SK-N-SH treated with all-trans-retinoic acid at 6 μM for 48 hours (cell line): ENCODE data around the gene THUMPD1.
"Not testable (repeated sequence)": the region's sequence is repeated elsewhere in the genome, so short reads cannot be mapped to it uniquely, and the experiment has no call there.

Experiments
- ATAC-seq: fragments of 200-7000 bp; cut with Tn5 transposase; 3 replicates; pipeline ENCODE4 v1.9.1; 2020; ENCODE audit warnings: mild to moderate bottlenecking, moderate library complexity
- BACH2 ChIP-seq: fragments of 250-450 bp; sonication (Bioruptor Pico); IDR thresholded peaks from 2 replicates; pipeline ENCODE4 v1.9.0; 2021; ENCODE audit warnings: mild to moderate bottlenecking, borderline replicate concordance
- CSDC2 ChIP-seq: fragments of 250-450 bp; sonication (Bioruptor Pico); IDR thresholded peaks from 2 replicates; pipeline ENCODE4 v1.5.0; 2020; ENCODE audit warnings: mild to moderate bottlenecking, moderate library complexity
- GLIS3 ChIP-seq: fragments of 250-450 bp; sonication (Bioruptor Pico); IDR thresholded peaks from 2 replicates; pipeline ENCODE4 v1.5.0; 2020; ENCODE audit warnings: mild to moderate bottlenecking, moderate library complexity
- ISL1 ChIP-seq: fragments of 250-450 bp; sonication (Bioruptor Pico); IDR thresholded peaks from 2 replicates; pipeline ENCODE4 v2.1.2; 2022; ENCODE audit warnings: mild to moderate bottlenecking, moderate library complexity
- PPARA ChIP-seq: fragments of 250-450 bp; sonication (Bioruptor Pico); IDR thresholded peaks from 2 replicates; pipeline ENCODE4 v1.5.0; 2020; ENCODE audit warnings: mild to moderate bottlenecking, borderline replicate concordance
- RARB ChIP-seq: fragments of 250-450 bp; sonication (Bioruptor Pico); IDR thresholded peaks from 2 replicates; pipeline ENCODE4 v1.8.0; 2021; ENCODE audit warnings: mild to moderate bottlenecking, moderate library complexity
- SNAI2 ChIP-seq: fragments of 250-450 bp; sonication (Bioruptor Pico); IDR thresholded peaks from 2 replicates; pipeline ENCODE4 v1.5.0; 2020; ENCODE audit warnings: mild to moderate bottlenecking, moderate library complexity
- TOX ChIP-seq: fragments of 250-450 bp; sonication (Bioruptor Pico); IDR thresholded peaks from 2 replicates; pipeline ENCODE4 v1.8.0; 2021; ENCODE audit warnings: mild to moderate bottlenecking, moderate library complexity, borderline replicate concordance
- ZFP3 ChIP-seq: fragments of 250-450 bp; sonication (Bioruptor Pico); IDR thresholded peaks from 2 replicates; pipeline ENCODE4 v1.5.0; 2020; ENCODE audit warnings: mild to moderate bottlenecking, moderate library complexity
- ZNF565 ChIP-seq: fragments of 450-650 bp; formaldehyde crosslinking; conservative IDR thresholded peaks from 2 replicates; pipeline ENCODE4 v1.5.0; 2020; ENCODE audit warnings: low read depth, mild to moderate bottlenecking, moderate library complexity
- ZNF70 ChIP-seq: fragments of 450-650 bp; formaldehyde crosslinking; IDR thresholded peaks from 2 replicates; pipeline ENCODE4 v1.5.0; 2020; ENCODE audit warnings: mild to moderate bottlenecking, moderate library complexity
- ZNF8 ChIP-seq: fragments of 450-650 bp; formaldehyde crosslinking; IDR thresholded peaks from 2 replicates; pipeline ENCODE4 v1.5.0; 2020; ENCODE audit warnings: mild to moderate bottlenecking, moderate library complexity
- TF ChIP-seq, protein P1 (sequence below): fragments of 250-450 bp; sonication (Bioruptor Pico); IDR thresholded peaks from 2 replicates; pipeline ENCODE4 v1.8.0; 2021; ENCODE audit warnings: low read depth, mild to moderate bottlenecking, moderate library complexity, borderline replicate concordance
- TF ChIP-seq, protein P2 (sequence below): fragments of 250-450 bp; sonication (Bioruptor Pico); IDR thresholded peaks from 2 replicates; pipeline ENCODE4 v1.5.0; 2020; ENCODE audit warnings: mild to moderate bottlenecking, moderate library complexity
- TF ChIP-seq, protein P3 (sequence below): fragments of 250-450 bp; sonication (Bioruptor Pico); IDR thresholded peaks from 2 replicates; pipeline ENCODE4 v1.8.0; 2020; ENCODE audit warnings: mild to moderate bottlenecking, moderate library complexity, borderline replicate concordance
- TF ChIP-seq, protein P4 (sequence below): fragments of 250-450 bp; sonication (Bioruptor Pico); IDR thresholded peaks from 2 replicates; pipeline ENCODE4 v1.5.1; 2021; ENCODE audit warnings: mild to moderate bottlenecking, moderate library complexity

The THUMPD1 gene

DNA sequence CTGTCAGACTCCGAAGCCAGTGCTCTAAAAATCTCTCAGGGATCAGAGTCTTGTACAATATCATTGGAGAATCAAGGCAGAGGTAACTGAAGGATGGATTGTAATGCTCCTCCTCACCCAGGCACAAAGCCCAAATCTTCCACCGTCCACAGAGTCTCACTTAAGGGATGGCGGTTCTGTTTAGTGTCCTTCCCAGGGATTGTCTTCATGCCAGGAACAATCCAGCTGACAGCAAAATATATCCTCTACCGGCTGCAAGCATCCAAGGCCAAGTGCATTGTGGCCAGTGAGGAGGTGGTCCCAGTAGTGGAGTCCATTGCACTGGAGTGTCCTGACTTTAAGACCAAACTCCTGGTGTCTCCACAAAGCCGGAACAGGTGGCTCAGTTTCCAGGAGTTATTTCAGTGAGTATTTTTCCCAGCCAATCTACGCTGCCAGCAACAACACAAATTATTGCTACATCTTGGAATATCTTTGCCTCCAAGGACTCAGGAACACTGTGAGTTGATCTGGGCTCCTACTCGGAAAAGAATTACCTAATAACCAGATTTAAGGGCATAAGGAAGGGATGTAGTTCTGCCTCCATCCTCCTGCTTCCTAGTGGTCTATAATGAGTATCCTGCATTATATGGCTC, 30.2 kb downstream of the THUMPD1 start:
- TF ChIP-seq ZNF70 (CRISPR knock-in tag), result no peak
- no peak for TF ChIP-seq BACH2 (CRISPR knock-in tag)
- ATAC-seq, result no peak

DNA sequence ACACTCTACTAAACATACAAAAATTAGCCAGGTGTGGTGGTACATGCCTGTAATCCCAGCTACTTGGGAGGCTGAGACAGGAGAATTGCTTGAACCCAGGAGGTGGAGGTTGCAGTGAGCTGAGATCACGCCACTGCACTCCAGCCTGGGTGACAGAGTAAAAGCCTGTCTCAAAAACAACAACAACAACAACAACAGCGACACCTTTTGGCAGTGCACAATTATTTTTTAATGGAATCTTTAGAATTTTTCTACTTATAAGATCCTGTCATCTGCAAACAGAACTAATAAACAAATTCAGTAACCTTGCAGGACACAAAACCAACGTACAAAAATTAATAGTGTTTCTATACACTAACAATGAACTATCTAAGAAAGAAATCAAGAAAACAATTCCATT, 33.5 kb downstream of the THUMPD1 start:
- ATAC-seq, result not testable (repeated sequence)

DNA sequence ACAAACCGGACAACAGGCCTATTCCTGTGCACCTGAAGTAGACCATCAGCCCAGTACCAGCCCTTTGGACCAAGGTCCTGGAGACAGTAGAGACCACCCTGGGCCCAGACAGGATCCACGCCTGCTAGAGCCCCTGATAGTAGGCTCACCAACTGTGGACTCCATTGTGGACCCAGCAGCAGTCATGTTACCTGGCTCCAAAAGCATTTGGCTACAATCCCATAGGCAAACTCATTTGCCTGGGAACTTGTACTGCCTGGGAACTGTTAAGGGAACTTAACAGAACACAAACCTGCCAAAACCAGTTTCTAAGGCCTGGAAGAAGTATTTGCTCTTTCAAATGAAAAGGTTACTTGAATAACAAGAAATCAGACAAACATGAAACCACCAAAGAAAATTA, 34.2 kb downstream of the THUMPD1 start:
- no peak for ATAC-seq
- no peak for TF ChIP-seq ZNF70 (CRISPR knock-in tag)
- TF ChIP-seq, protein P1, sequence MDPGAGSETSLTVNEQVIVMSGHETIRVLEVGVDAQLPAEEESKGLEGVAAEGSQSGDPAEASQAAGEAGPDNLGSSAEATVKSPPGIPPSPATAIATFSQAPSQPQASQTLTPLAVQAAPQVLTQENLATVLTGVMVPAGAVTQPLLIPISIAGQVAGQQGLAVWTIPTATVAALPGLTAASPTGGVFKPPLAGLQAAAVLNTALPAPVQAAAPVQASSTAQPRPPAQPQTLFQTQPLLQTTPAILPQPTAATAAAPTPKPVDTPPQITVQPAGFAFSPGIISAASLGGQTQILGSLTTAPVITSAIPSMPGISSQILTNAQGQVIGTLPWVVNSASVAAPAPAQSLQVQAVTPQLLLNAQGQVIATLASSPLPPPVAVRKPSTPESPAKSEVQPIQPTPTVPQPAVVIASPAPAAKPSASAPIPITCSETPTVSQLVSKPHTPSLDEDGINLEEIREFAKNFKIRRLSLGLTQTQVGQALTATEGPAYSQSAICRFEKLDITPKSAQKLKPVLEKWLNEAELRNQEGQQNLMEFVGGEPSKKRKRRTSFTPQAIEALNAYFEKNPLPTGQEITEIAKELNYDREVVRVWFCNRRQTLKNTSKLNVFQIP (CRISPR knock-in tag), result no peak
- no peak for TF ChIP-seq ZFP3 (CRISPR knock-in tag)
- TF ChIP-seq BACH2 (CRISPR knock-in tag), result no peak
- TF ChIP-seq, protein P2, sequence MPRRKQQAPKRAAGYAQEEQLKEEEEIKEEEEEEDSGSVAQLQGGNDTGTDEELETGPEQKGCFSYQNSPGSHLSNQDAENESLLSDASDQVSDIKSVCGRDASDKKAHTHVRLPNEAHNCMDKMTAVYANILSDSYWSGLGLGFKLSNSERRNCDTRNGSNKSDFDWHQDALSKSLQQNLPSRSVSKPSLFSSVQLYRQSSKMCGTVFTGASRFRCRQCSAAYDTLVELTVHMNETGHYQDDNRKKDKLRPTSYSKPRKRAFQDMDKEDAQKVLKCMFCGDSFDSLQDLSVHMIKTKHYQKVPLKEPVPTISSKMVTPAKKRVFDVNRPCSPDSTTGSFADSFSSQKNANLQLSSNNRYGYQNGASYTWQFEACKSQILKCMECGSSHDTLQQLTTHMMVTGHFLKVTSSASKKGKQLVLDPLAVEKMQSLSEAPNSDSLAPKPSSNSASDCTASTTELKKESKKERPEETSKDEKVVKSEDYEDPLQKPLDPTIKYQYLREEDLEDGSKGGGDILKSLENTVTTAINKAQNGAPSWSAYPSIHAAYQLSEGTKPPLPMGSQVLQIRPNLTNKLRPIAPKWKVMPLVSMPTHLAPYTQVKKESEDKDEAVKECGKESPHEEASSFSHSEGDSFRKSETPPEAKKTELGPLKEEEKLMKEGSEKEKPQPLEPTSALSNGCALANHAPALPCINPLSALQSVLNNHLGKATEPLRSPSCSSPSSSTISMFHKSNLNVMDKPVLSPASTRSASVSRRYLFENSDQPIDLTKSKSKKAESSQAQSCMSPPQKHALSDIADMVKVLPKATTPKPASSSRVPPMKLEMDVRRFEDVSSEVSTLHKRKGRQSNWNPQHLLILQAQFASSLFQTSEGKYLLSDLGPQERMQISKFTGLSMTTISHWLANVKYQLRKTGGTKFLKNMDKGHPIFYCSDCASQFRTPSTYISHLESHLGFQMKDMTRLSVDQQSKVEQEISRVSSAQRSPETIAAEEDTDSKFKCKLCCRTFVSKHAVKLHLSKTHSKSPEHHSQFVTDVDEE, result no peak
- TF ChIP-seq ZNF565 (CRISPR knock-in tag), result no peak
- no peak for TF ChIP-seq CSDC2
- TF ChIP-seq, protein P3, sequence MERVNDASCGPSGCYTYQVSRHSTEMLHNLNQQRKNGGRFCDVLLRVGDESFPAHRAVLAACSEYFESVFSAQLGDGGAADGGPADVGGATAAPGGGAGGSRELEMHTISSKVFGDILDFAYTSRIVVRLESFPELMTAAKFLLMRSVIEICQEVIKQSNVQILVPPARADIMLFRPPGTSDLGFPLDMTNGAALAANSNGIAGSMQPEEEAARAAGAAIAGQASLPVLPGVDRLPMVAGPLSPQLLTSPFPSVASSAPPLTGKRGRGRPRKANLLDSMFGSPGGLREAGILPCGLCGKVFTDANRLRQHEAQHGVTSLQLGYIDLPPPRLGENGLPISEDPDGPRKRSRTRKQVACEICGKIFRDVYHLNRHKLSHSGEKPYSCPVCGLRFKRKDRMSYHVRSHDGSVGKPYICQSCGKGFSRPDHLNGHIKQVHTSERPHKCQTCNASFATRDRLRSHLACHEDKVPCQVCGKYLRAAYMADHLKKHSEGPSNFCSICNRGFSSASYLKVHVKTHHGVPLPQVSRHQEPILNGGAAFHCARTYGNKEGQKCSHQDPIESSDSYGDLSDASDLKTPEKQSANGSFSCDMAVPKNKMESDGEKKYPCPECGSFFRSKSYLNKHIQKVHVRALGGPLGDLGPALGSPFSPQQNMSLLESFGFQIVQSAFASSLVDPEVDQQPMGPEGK (CRISPR knock-in tag), result no peak
- no peak for TF ChIP-seq SNAI2 (CRISPR knock-in tag)
- TF ChIP-seq RARB (CRISPR knock-in tag), result no peak

DNA sequence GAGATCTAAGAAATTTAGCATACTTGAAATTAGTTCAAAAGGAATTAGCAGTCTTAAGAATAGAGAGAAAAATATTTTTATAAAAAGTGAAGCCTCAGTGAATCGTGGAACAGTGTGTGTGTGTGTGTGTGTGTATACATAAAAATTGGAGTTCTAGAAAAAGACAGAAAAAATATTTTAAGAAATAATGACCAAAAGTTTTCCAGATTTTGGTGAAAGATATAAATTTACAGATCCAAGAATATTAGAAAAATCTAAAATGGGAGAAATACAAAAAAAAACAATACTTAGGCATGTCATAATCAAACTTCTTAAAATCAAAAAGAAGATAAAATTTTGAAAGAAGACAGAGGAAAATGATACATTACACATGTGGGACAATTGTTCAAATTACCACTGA, 35.6 kb downstream of the THUMPD1 start:
- ATAC-seq, result not testable (repeated sequence)

DNA sequence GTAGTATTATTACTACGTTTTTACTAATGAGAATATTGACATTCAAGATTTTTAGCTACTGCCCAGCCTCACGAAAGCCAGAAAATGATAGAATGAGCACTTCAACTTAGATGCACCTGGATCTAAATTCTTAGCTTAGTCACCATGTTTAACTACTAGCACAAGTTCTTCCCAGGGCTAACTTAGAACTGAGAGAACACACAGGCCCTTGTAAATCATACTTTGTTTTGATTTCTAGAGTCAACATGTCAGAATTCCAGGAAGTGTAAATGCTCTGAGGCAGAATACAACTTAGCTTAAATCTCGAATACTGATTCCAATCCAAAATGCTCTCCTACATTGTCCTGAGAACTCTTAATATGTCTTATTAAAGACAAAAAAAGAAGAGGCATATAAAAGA, 37.3 kb downstream of the THUMPD1 start:
- no peak for ATAC-seq
- TF ChIP-seq, protein P3 (CRISPR knock-in tag), result no peak
- TF ChIP-seq CSDC2 (no peak), BACH2 (CRISPR knock-in tag) (no peak), TOX (CRISPR knock-in tag) (no peak)

DNA sequence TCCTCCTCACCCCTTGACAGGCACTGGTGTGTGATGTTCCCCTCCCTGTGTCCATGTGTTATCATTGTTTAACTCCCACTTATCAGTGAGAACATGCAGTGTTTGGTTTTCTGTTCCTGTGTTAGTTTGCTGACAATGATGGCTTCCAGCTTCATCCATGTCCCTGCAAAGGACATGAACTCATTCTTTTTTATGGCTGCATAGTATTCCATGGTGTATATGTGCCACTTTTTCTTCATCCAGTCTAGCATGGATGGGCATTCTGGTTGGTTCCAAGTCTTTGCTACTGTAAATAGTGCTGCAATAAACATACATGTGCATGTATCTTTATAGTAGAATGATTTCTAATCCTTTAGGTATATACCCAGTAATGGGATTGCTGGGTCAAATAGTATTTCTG, 39.9 kb downstream of the THUMPD1 start:
- not testable (repeated sequence) for ATAC-seq

DNA sequence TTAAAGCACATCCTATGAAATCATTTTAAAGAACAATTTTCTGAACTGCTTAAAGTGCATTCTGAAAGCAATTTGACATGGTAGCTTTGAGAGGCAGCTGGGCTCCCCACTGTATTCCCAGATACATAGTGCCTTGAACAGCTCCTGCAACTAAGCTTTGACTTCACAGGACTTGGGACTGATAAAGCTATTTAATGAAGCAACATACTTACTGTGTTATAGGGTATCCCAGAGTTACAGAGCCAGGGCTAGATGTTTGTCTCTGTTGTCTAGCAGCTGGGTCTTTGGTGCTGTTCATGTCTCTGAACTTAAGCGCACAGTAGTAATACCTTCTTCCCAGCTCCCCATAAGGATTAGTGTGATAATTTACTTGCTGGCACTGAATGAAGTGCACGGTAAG, 45.0 kb downstream of the THUMPD1 start:
- ATAC-seq, result no peak
- TF ChIP-seq TOX (CRISPR knock-in tag) (no peak), PPARA (CRISPR knock-in tag) (no peak), ISL1 (CRISPR knock-in tag) (no peak), CSDC2 (no peak), BACH2 (CRISPR knock-in tag) (no peak), GLIS3 (CRISPR knock-in tag) (no peak), ZNF8 (CRISPR knock-in tag) (no peak)
- TF ChIP-seq, protein P4, sequence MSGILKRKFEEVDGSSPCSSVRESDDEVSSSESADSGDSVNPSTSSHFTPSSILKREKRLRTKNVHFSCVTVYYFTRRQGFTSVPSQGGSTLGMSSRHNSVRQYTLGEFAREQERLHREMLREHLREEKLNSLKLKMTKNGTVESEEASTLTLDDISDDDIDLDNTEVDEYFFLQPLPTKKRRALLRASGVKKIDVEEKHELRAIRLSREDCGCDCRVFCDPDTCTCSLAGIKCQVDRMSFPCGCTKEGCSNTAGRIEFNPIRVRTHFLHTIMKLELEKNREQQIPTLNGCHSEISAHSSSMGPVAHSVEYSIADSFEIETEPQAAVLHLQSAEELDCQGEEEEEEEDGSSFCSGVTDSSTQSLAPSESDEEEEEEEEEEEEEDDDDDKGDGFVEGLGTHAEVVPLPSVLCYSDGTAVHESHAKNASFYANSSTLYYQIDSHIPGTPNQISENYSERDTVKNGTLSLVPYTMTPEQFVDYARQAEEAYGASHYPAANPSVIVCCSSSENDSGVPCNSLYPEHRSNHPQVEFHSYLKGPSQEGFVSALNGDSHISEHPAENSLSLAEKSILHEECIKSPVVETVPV (CRISPR knock-in tag), result no peak
- TF ChIP-seq, protein P2, result no peak
